ENCODE measurements around the gene KCTD7. TPM values are rescaled to one million over a fixed set of nuclear protein-coding genes. Genes with fewer than 3 reads are reported as not detected.

KCTD7 gene
- total RNA-seq, 3 donors from 2014 or later = 7.4 to 24.8 (median 8.5) TPM

DNA sequence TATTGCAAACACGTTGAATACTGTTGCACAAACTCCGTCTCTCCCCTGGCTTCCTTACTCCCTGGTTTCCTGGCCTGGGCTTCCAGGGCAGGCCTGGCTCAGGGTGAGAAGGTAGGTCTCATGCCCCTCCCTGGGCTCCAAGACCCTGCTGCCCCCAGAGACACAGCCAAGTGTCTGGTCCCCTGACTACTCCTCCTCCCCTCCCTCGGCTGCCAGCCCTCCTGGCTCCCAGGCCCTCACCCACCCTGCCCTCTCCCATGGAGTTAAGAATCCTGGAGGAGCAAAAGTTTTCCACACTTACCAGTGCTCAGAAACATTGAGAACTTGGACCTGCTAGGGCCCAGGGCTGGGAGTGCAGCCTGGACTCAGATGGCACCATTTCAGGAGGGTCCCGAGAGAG is 64.7 kb downstream of the KCTD7 start:
- Histone ChIP-seq H3K36me3 (ENCODE audit: low read depth) (no peaks in the 10 kb centered on the region), H3K9me3 (no peaks in the 10 kb centered on the region), H3K4me1 (ENCODE audit: low read depth) (no peaks in the 10 kb centered on the region), H3K4me3 (no peak overlapping the region)
- TF ChIP-seq, protein P1, sequence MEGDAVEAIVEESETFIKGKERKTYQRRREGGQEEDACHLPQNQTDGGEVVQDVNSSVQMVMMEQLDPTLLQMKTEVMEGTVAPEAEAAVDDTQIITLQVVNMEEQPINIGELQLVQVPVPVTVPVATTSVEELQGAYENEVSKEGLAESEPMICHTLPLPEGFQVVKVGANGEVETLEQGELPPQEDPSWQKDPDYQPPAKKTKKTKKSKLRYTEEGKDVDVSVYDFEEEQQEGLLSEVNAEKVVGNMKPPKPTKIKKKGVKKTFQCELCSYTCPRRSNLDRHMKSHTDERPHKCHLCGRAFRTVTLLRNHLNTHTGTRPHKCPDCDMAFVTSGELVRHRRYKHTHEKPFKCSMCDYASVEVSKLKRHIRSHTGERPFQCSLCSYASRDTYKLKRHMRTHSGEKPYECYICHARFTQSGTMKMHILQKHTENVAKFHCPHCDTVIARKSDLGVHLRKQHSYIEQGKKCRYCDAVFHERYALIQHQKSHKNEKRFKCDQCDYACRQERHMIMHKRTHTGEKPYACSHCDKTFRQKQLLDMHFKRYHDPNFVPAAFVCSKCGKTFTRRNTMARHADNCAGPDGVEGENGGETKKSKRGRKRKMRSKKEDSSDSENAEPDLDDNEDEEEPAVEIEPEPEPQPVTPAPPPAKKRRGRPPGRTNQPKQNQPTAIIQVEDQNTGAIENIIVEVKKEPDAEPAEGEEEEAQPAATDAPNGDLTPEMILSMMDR (IDR thresholded peaks at IDR 0.05) = no peak
- intact Hi-C loops (cut with DNase I, micrococcal nuclease) = no loop called here
- DNase-seq = no peak
- ATAC-seq = no peak

Other genes with a start within 250 kb of the KCTD7 start
- gene RABGEF1, start 111.9 kb downstream of the KCTD7 start, total RNA-seq = 10 to 100 TPM; 25.0 to 31.7 (median 26.9) TPM